Measurements from ENCODE around the gene METTL21C.

Gene METTL21C

GRCh38 chr13:102694937-102695336 lies at the start of gene METTL21C:
Gene METTL21C (minus strand): TSS chr13:102695044. CDS start chr13:102694498, 546 bp downstream.
- DNase-seq (ENCODE audit: low read depth), result no peak

GRCh38 chr13:102742506-102742905 lies 47.7 kb upstream of the METTL21C start:
- DNase-seq (ENCODE audit: low read depth), result no peak

GRCh38 chr13:102742101-102742500 lies 47.3 kb upstream of the METTL21C start:
- DNase-seq (ENCODE audit: low read depth), result no peak

DNA sequence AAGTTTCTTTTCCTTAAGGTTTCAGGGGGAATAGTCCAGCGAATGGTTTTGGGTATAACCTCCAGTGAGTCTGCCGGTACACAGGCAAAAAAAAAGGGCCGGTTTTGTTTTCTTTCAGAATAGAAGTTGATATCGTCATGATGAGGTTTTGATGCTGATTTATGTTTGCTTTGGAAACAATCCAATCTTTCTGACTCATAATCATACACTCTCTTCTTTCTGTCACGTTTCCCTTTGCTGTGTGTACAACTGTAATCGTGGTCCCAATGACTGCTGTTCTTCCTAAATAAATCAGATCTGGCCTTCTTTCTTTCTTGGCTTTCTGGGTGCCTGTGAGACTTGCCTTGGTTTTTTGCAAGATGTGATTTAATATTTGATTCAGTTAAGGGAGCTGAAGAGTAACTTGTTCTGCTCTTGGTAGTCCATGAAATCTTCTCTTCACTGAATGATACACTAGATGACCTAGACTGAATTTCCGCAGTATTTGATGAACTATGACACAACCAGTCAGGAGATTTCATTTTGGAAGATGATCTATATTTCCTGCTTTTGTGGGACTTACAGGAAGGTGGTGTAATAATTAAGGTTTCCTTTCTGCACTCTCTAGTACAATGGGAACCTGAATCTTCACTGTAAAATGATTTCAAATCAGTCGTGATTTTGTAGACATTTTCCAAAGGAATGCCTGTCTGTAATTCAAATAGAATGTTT lies 34.9 kb upstream of the METTL21C start:
- no peak for DNase-seq (ENCODE audit: low read depth)

- no peak for DNase-seq (ENCODE audit: low read depth)
These were observed 31.6 kb upstream of the METTL21C start for GRCh38 chr13:102726430-102726829.

DNA sequence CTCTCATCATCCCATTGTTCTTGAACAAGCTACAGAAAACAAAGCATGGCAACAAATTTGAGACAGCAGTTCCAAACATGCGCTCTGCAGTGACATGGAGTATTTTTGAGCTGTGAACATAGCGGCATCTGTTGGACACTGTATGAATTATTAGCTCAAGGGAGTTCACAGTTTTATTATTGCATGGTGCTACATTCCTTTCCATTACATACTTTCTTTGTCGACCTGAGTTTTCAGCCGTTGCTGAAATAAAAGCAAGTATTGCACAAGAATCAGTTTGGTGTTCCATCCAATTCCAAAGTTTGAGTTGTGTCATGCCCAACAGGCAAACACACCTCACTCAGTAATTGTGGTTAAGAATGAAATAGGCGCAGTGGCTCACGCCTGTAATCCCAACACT lies 30.1 kb upstream of the METTL21C start:
- DNase-seq (ENCODE audit: low read depth), result no peak

DNA sequence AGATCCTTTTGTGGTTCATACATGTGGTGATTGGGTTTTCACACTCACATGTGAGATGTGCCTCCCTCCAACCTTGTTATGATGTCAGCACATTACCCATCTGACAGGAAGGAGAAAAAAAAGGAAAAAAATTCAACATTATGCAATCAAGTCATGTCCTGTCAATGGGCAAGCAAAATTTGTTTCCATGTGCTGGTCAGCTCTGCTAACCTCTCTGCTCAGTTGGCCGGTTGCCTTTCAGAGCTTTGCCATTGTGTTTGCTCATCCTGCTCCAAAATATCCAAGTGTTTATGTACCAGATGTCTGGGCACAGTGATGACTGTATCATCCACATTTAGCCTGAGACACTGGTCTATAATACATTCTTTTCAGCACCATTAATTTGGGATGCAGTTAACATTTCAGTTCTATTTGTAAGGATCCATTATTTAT lies 27.0 kb upstream of the METTL21C start:
- no peak for DNase-seq (ENCODE audit: low read depth)

- DNase-seq (ENCODE audit: low read depth), result no peak
These were observed 23.9 kb upstream of the METTL21C start for GRCh38 chr13:102718746-102719145.

- no peak for DNase-seq (ENCODE audit: low read depth)
These were observed 20.6 kb upstream of the METTL21C start for GRCh38 chr13:102715447-102715846.

GRCh38 chr13:102710261-102710679 lies 15.4 kb upstream of the METTL21C start:
- DNase-seq (ENCODE audit: low read depth), result no peak

DNA sequence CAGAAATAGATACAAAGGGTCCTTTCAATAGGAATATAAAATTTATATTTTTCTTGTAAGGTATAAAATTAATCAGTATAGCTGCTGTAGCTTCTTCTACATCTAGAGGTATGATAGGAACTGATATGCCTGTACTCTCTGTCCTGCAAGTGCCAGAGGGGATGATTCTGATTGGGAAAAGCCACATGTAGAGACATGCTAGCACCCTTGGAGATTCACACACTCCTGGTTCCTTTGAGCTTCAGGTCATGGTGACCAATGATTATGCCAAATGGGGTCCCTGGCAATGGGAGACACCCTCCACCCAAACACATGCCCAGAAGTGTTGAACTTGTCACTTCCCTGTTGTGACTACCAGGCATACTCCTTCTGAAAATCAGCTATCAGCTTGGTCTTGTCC lies 14.7 kb upstream of the METTL21C start:
- DNase-seq (ENCODE audit: low read depth), result no peak

DNA sequence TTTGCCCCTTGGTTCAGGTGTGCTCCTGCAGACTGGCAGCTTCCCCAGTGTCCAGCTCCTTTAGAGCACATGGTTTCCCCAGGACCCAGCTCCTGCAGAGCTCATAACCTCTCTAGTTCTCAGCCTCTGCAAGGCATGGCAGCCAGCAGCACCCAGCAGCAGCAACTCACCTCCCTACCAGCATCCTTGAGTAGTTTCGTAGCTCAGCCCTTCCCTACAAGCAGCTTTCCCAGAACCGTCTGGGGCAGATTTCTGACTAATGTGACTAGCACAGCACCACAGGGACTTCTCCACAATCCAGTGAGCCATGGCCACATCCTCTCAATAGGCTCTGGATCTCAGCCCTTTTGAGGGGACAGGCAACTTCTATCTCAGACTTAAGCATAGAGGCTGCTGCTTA lies 14.1 kb upstream of the METTL21C start:
- no peak for DNase-seq (ENCODE audit: low read depth)

DNA sequence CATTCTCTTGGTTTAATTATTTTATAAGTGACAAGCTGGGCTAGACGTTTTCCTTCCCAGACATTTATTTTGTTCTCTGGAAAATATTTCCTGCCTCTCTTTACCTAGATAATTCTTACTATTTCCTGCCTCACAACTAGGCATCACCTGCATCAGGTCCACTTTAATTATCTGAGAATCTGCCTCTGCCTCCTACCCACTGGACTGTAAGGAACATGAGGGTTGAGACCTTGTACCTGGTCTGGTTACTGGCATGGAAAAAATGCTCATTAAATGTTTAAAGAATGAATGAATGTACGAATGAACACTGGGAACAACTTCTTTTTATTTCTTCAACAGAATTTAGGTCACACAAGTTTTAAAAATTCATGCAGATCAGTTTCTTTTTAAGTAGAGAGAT lies 13.4 kb upstream of the METTL21C start:
- no peak for DNase-seq (ENCODE audit: low read depth)

DNA sequence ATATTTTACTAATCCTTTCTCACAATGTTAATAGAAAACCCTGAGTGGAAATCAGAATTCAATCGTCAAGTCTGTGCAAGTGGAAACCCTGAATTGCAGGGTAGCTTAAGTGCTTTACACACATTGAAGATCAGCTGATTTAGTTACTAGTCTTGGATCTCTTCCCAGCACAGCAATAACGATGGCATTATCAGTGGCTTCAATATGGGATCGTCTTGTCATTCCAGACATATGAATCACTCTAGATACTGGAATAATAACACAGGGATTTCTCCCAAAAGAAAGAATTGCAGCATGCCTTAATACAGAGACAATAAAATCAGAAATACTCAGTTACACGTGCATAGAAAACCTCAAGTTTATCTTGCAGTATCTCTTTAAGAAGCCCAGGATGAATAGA lies 12.6 kb upstream of the METTL21C start:
- DNase-seq (ENCODE audit: low read depth), result no peak

- no peak for DNase-seq (ENCODE audit: low read depth)
These were observed 9.6 kb upstream of the METTL21C start for GRCh38 chr13:102704238-102705058.

- DNase-seq (ENCODE audit: low read depth), result no peak
These were observed 8.8 kb upstream of the METTL21C start for GRCh38 chr13:102703726-102704035.

- no peak for DNase-seq (ENCODE audit: low read depth)
These were observed 8.3 kb upstream of the METTL21C start for GRCh38 chr13:102702965-102703725.

DNA sequence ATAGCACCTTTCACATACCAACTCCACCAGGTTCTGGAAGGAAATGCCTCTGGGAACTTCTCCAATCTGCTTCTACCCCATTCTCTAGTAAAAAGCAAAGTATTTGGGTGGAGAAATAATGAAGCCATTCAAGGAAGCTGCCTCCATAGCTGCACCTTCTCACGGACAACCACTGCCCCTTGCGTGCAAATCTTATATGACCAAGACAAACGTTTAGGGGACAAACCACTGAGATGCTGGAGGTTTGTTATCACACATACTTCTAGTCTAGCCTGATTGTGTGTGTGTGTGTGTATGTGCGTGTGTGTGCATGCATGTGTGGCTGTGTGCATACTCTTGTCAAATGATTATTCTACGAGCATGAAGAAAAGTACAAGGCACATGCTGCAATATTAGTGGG lies 6.5 kb upstream of the METTL21C start:
- DNase-seq (ENCODE audit: low read depth), result no peak

GRCh38 chr13:102700088-102701031 lies 5.5 kb upstream of the METTL21C start:
- DNase-seq (ENCODE audit: low read depth), result no peak

DNA sequence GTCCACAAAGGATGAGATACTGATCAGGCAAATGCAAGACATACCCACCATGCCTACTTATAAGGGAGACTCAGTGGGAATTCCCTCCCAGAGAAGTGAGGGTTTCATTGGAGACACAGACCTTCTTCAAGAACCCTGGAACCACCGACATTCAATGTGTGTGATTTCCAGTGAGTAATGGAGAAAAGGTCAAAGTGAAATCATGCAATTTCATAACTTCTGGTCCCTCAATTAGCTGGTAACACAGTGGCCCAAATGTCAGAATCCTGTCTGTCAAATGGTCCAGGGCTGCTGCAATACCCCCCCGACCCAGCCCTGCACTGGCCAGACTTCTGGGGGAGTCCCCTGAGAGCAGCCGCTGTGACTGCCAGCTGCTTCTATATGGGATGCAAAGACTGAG lies 4.7 kb upstream of the METTL21C start:
- no peak for DNase-seq (ENCODE audit: low read depth)

- no peak for DNase-seq (ENCODE audit: low read depth)
These were observed 3.8 kb upstream of the METTL21C start for GRCh38 chr13:102698649-102698980.
